ENCODE measurements around the gene LAMA3. TPM values are rescaled to one million over a fixed set of nuclear protein-coding genes. Genes with fewer than 3 reads are reported as not detected.

The LAMA3 gene
- total and polyA plus RNA-seq, 2 of the 13 experiments (the other 11 are each of a cell fraction or from before 2014, with no cell fraction given) = 0.45 to 2.2 TPM

GRCh38 chr18:23883277-23883790, 194.1 kb downstream of the LAMA3 start (continued):
- TF ChIP-seq REST (IDR thresholded peaks at IDR 0.05; ENCODE audit: borderline replicate concordance in 1 of 2, low read depth in 1 of 2, low read length in 2 of 2) (no peak), ZNF709 (CRISPR knock-in tag; IDR thresholded peaks at IDR 0.05) (no peak), MED1 (CRISPR knock-in tag; IDR thresholded peaks at IDR 0.05) (no peak), ZNF597 (CRISPR knock-in tag; IDR thresholded peaks at IDR 0.05) (no peak), HINFP (CRISPR knock-in tag; IDR thresholded peaks at IDR 0.05; ENCODE audit: low read depth) (no peak), CREBL2 (CRISPR knock-in tag; IDR thresholded peaks at IDR 0.05; ENCODE audit: borderline replicate concordance) (no peak), NR0B2 (CRISPR knock-in tag; IDR thresholded peaks at IDR 0.05) (no peak), SNRNP70 (IDR thresholded peaks at IDR 0.05; ENCODE audit: low read depth, low read length) (no peak), ZNF879 (CRISPR knock-in tag; IDR thresholded peaks at IDR 0.05) (no peak), KMT2A (CRISPR knock-in tag; IDR thresholded peaks at IDR 0.05) (no peak), ZNF232 (CRISPR knock-in tag; IDR thresholded peaks at IDR 0.05; ENCODE audit: borderline replicate concordance) (no peak), ARID4A (CRISPR knock-in tag; IDR thresholded peaks at IDR 0.05; ENCODE audit: borderline replicate concordance) (no peak; the same call in 1 of the 2 replicates), USF2 (IDR thresholded peaks at IDR 0.05; ENCODE audit: low read depth, low read length) (0 out of 2 replicates have a peak, but pooled peaks have one; percentile 35), USF2 (CRISPR knock-in tag; IDR thresholded peaks at IDR 0.05; ENCODE audit: borderline replicate concordance) (no peak; the same call in 1 of the 2 replicates)
